ENCODE data around the gene ZNF57. TPM values are rescaled to one million over a fixed set of nuclear protein-coding genes. Genes with fewer than 3 reads are reported as not detected.

The ZNF57 gene
- total and polyA plus RNA-seq, 9 of the 15 experiments (the other 6 are each of a cell fraction or from before 2014, with no cell fraction given) = 3.9 to 13.5 (median 7.8) TPM

GRCh38 chr19:2962018-2962670 lies 61.4 kb downstream of the ZNF57 start (continued):
- TF ChIP-seq, protein P1, sequence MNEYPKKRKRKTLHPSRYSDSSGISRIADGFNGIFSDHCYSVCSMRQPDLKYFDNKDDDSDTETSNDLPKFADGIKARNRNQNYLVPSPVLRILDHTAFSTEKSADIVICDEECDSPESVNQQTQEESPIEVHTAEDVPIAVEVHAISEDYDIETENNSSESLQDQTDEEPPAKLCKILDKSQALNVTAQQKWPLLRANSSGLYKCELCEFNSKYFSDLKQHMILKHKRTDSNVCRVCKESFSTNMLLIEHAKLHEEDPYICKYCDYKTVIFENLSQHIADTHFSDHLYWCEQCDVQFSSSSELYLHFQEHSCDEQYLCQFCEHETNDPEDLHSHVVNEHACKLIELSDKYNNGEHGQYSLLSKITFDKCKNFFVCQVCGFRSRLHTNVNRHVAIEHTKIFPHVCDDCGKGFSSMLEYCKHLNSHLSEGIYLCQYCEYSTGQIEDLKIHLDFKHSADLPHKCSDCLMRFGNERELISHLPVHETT (CRISPR knock-in tag; conservative IDR thresholded peaks at IDR 0.05 in 1 of 2, IDR thresholded peaks at IDR 0.05 in 1 of 2) = 0 out of 4 replicates have a peak, but pooled peaks of 1 of the 2 experiments have one; percentile 29
- TF ChIP-seq CBX8 (IDR thresholded peaks at IDR 0.05; ENCODE audit: borderline replicate concordance, extremely low read depth, low read depth, low read length, poor library complexity, severe bottlenecking) (no peak), RBFOX2 (IDR thresholded peaks at IDR 0.05; ENCODE audit: low read depth, low read length) (no peak), CTCF (IDR thresholded peaks at IDR 0.05 in 2 of 3, conservative IDR thresholded peaks at IDR 0.05 in 1 of 3; ENCODE audit: insufficient read depth in 2 of 3, low read depth in 1 of 3, low read length in 3 of 3) (peak; percentile 71 to 96 (median 83)), MYC (IDR thresholded peaks at IDR 0.05; ENCODE audit: low read depth, low read length) (no peak), MYC (CRISPR knock-in tag; IDR thresholded peaks at IDR 0.05; ENCODE audit: borderline replicate concordance, low read depth) (no peak), RBM39 (optimal IDR thresholded peaks at IDR 0.05; ENCODE audit: low read depth, low read length) (no peak), HEY1 (CRISPR knock-in tag; IDR thresholded peaks at IDR 0.05; ENCODE audit: borderline replicate concordance) (no peak), DEAF1 (CRISPR knock-in tag; IDR thresholded peaks at IDR 0.05) (peak; percentile 94), ZC3H4 (CRISPR knock-in tag; IDR thresholded peaks at IDR 0.05; ENCODE audit: borderline replicate concordance) (no peak), CGGBP1 (CRISPR knock-in tag; IDR thresholded peaks at IDR 0.05) (0 out of 2 replicates have a peak, but pooled peaks have one; percentile 50), SMAD2 (IDR thresholded peaks at IDR 0.05; ENCODE audit: low read depth, low read length) (no peak), MCM3 (IDR thresholded peaks at IDR 0.05) (no peak)
- TF ChIP-seq, protein P2, sequence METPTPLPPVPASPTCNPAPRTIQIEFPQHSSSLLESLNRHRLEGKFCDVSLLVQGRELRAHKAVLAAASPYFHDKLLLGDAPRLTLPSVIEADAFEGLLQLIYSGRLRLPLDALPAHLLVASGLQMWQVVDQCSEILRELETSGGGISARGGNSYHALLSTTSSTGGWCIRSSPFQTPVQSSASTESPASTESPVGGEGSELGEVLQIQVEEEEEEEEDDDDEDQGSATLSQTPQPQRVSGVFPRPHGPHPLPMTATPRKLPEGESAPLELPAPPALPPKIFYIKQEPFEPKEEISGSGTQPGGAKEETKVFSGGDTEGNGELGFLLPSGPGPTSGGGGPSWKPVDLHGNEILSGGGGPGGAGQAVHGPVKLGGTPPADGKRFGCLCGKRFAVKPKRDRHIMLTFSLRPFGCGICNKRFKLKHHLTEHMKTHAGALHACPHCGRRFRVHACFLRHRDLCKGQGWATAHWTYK (CRISPR knock-in tag; IDR thresholded peaks at IDR 0.05) = 0 out of 2 replicates have a peak, but pooled peaks have one; percentile 20
- TF ChIP-seq, protein P3, sequence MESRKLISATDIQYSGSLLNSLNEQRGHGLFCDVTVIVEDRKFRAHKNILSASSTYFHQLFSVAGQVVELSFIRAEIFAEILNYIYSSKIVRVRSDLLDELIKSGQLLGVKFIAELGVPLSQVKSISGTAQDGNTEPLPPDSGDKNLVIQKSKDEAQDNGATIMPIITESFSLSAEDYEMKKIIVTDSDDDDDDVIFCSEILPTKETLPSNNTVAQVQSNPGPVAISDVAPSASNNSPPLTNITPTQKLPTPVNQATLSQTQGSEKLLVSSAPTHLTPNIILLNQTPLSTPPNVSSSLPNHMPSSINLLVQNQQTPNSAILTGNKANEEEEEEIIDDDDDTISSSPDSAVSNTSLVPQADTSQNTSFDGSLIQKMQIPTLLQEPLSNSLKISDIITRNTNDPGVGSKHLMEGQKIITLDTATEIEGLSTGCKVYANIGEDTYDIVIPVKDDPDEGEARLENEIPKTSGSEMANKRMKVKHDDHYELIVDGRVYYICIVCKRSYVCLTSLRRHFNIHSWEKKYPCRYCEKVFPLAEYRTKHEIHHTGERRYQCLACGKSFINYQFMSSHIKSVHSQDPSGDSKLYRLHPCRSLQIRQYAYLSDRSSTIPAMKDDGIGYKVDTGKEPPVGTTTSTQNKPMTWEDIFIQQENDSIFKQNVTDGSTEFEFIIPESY (CRISPR knock-in tag; IDR thresholded peaks at IDR 0.05) = no peak; the same call in 1 of the 2 replicates

Measured in K562 (cell line).